GM19372 (cell line): ENCODE data around the gene SLC5A5.

ENCODE experiments used
- ATAC-seq: cut with Tn5 transposase; IDR thresholded peaks from one replicate; pipeline ENCODE4 v1.9.1; 2021; ENCODE audit warnings: mild to moderate bottlenecking, low read depth, moderate library complexity; ENCODE audit not compliant: unreplicated experiment

The SLC5A5 gene

GRCh38 chr19:17871878-17872250, at the start of gene SLC5A5:
Gene SLC5A5, plus strand, starts transcription at chr19:17871945. Its CDS starts 375 bp downstream, at chr19:17872320.
- ATAC-seq = no peak

GRCh38 chr19:17824339-17824738, 47.4 kb upstream of the SLC5A5 start:
- no peak for ATAC-seq

- ATAC-seq = no peak
Measured at GRCh38 chr19:17826508-17827056, 45.2 kb upstream of the SLC5A5 start.

GRCh38 chr19:17829855-17830566, 41.7 kb upstream of the SLC5A5 start:
- no peak for ATAC-seq

- ATAC-seq = no peak
Measured at GRCh38 chr19:17830567-17831418, 41.0 kb upstream of the SLC5A5 start.

GRCh38 chr19:17831419-17831888, 40.3 kb upstream of the SLC5A5 start:
- no peak for ATAC-seq

- no peak for ATAC-seq
Measured at GRCh38 chr19:17832443-17833208, 39.1 kb upstream of the SLC5A5 start.

GRCh38 chr19:17834350-17835181, 37.2 kb upstream of the SLC5A5 start:
- no peak for ATAC-seq

GRCh38 chr19:17835182-17836006, 36.4 kb upstream of the SLC5A5 start:
- no peak for ATAC-seq

GRCh38 chr19:17836530-17836929, 35.2 kb upstream of the SLC5A5 start:
- no peak for ATAC-seq

GRCh38 chr19:17837972-17838371, 33.8 kb upstream of the SLC5A5 start:
- no peak for ATAC-seq

- no peak for ATAC-seq
Measured at GRCh38 chr19:17840019-17840418, 31.7 kb upstream of the SLC5A5 start.

- no peak for ATAC-seq
Measured at GRCh38 chr19:17841371-17841809, 30.4 kb upstream of the SLC5A5 start.

- no peak for ATAC-seq
Measured at GRCh38 chr19:17841810-17842662, 29.7 kb upstream of the SLC5A5 start.

- no peak for ATAC-seq
Measured at GRCh38 chr19:17842663-17843291, 29.0 kb upstream of the SLC5A5 start.

GRCh38 chr19:17843292-17843827, 28.4 kb upstream of the SLC5A5 start:
- no peak for ATAC-seq

GRCh38 chr19:17843908-17844490, 27.7 kb upstream of the SLC5A5 start:
- ATAC-seq = no peak
